Measurements from ENCODE around the gene UBAC1. TPM values are rescaled to one million over a fixed set of nuclear protein-coding genes. Genes with fewer than 3 reads are reported as not detected.

Gene UBAC1
- total RNA-seq, 1 experiment from 2014 or later, result 54.8 TPM

- no peaks in the 10 kb centered on the region for H3K9me2 ChIP-seq (ENCODE audit: insufficient read depth)
- CTCF ChIA-PET, result no interaction called here
- no peaks in the 10 kb centered on the region for H3K27me3 ChIP-seq (ENCODE audit: insufficient read depth, low read length)
- POLR2A ChIA-PET, result no interaction called here
- RAD21 ChIA-PET (ENCODE audit: low non-redundant PET in 1 of 2, low total read pairs in 2 of 2, uncharacterized antibody in 2 of 2, unreplicated experiment in 2 of 2), result no interaction called here
- H4K20me1 ChIP-seq (ENCODE audit: insufficient read depth), result peaks cover 9% of the 10 kb centered on the region; the same call in 1 of the 2 replicates
- H3K4me3 ChIP-seq (replicated peaks in 1 of 2; ENCODE audit: low read depth in 1 of 2, low read length in 2 of 2), result no peak overlapping the region
- ATAC-seq (no peak), DNase-seq (ENCODE audit: low read depth, low spot score) (no peak)
- TF ChIP-seq ZBTB33 (IDR thresholded peaks at IDR 0.05; ENCODE audit: extremely low read depth, insufficient replicate concordance, low read length) (no peak), POLR2AphosphoS5 (IDR thresholded peaks at IDR 0.05; ENCODE audit: low read depth, low read length) (no peak), MAX (IDR thresholded peaks at IDR 0.05) (no peak), ZFX (IDR thresholded peaks at IDR 0.05) (no peak), CEBPB (IDR thresholded peaks at IDR 0.05; ENCODE audit: low read depth) (no peak), EZH2phosphoT487 (IDR thresholded peaks at IDR 0.05; ENCODE audit: borderline replicate concordance) (no peak), ATF3 (IDR thresholded peaks at IDR 0.05) (no peak), ZNF274 (IDR thresholded peaks at IDR 0.05; ENCODE audit: low read depth, low read length) (no peak), FOSL1 (IDR thresholded peaks at IDR 0.05; ENCODE audit: low read depth) (no peak), CBX3 (IDR thresholded peaks at IDR 0.05; ENCODE audit: low read depth) (no peak), ELF1 (IDR thresholded peaks at IDR 0.05; ENCODE audit: borderline replicate concordance, low read depth) (no peak), JUND (IDR thresholded peaks at IDR 0.05) (no peak), EZH2 (IDR thresholded peaks at IDR 0.05) (no peak), RAD21 (IDR thresholded peaks at IDR 0.05; ENCODE audit: low read depth) (no peak), SIN3A (IDR thresholded peaks at IDR 0.05; ENCODE audit: low read depth) (no peak), REST (IDR thresholded peaks at IDR 0.05; ENCODE audit: low read depth) (no peak), SRF (IDR thresholded peaks at IDR 0.05; ENCODE audit: low read depth) (no peak), POLR2A (IDR thresholded peaks at IDR 0.05; ENCODE audit: borderline replicate concordance, extremely low read depth, insufficient read depth, insufficient read length) (no peak)
- intact Hi-C loops (cut with micrococcal nuclease), result no loop called here
- peak overlapping the region; percentile 88 for H3K4me2 ChIP-seq (ENCODE audit: low read length)
- H3K27ac ChIP-seq (ENCODE audit: low read depth, low read length), result no peak overlapping the region
- no TSS peak for BruUV-seq (replicated peaks)
- peaks cover 0 to 19% of the 10 kb centered on the region in 2 experiments; a peak in 2 of 4 replicates for H3K36me3 ChIP-seq (ENCODE audit: control insufficient read depth in 1 of 2, insufficient read depth in 2 of 2, low read length in 2 of 2)
- no peak overlapping the region for H2AFZ ChIP-seq (ENCODE audit: low read depth, low read length, poor library complexity, severe bottlenecking)
- H3K79me2 ChIP-seq (ENCODE audit: insufficient read depth, low read length), result peaks cover 54% of the 10 kb centered on the region
- no peak overlapping the region for H3K9ac ChIP-seq (ENCODE audit: low read length)
- H3K4me1 ChIP-seq (ENCODE audit: control insufficient read depth in 1 of 2, insufficient read depth in 2 of 2, low read length in 2 of 2), result peaks cover 23 to 38% of the 10 kb centered on the region in 2 experiments
- peaks cover 0 to 3% of the 10 kb centered on the region in 2 experiments; a peak in 1 of 4 replicates for H3K9me3 ChIP-seq (ENCODE audit: control insufficient read depth in 1 of 2, insufficient read depth in 1 of 2, low read depth in 1 of 2, low read length in 2 of 2)
Measured at GRCh38 chr9:135909371-135909770, 51.8 kb downstream of the UBAC1 start.
